ENCODE measurements around the gene ARMC3. TPM values are rescaled to one million over a fixed set of nuclear protein-coding genes. Genes with fewer than 3 reads are reported as not detected.
A peak's percentile ranks its signal among the peaks of the same experiment; 100 is the strongest.

Gene ARMC3
- total and polyA plus RNA-seq, 2 experiments from 2014 or later = 0.24 TPM; not detected in 1

Small RNA genes lying within 50 kb of the gene (small RNA-seq; reads per million reads assigned to genes)
- 7.9 reads per million, percentile 95 among the genes with 10 or more reads in this experiment for gene RNA5SP304 (ENCODE audit: low replicate concordance)

Other genes with a start within 250 kb of the ARMC3 start
- gene PIP4K2A, start 213.5 kb upstream of the ARMC3 start, total RNA-seq (2014; rRNA removed; shearing (Covaris generic)) = 40.1 and 44.4 TPM in 2 replicates
- gene PIP4K2A, start 213.5 kb upstream of the ARMC3 start, polyA plus RNA-seq (2016; fragmentation: Nextera tagmentation; extraction: Ambion mirVana) = 39.9 and 40.3 TPM in 2 replicates
- gene MSRB2, start 167.5 kb downstream of the ARMC3 start, total RNA-seq (2014; rRNA removed; shearing (Covaris generic)) = 9.4 and 9.5 TPM in 2 replicates
- gene MSRB2, start 167.5 kb downstream of the ARMC3 start, polyA plus RNA-seq (2016; fragmentation: Nextera tagmentation; extraction: Ambion mirVana) = 33.7 and 34.6 TPM in 2 replicates

Measured in GM23338 (cell line).